Thymus (tissue), 11 donors: ENCODE data around the gene PCBP3. TPM values are rescaled to one million over a fixed set of nuclear protein-coding genes. Genes with fewer than 3 reads are reported as not detected.
"Not testable (repeated sequence)": the region's sequence is repeated elsewhere in the genome, so short reads cannot be mapped to it uniquely, and the experiment has no call there.

Source experiments
- DNase-seq, 9 donors: peaks; one replicate each; pipeline ENCODE4 v3.0.0-alpha.2; 2013; ENCODE audit warnings: low spot score in 9 of 9, low read depth in 6 of 9, missing footprints in 1 of 9
- H3K27ac ChIP-seq, 2 donors: one replicate each; pipeline ENCODE4 v1.5.1; 2013; ENCODE audit warnings: control low read depth in 1 of 2, low read depth in 1 of 2, low read length in 1 of 2, mild to moderate bottlenecking in 1 of 2, moderate library complexity in 1 of 2
- H3K27me3 ChIP-seq, 2 donors: one replicate each; pipeline ENCODE4 v1.5.1; 2013; ENCODE audit warnings: low read length in 1 of 2; ENCODE audit not compliant: control insufficient read depth in 2 of 2, insufficient read depth in 1 of 2
- H3K36me3 ChIP-seq, 2 donors: one replicate each; pipeline ENCODE4 v1.5.1; 2013; ENCODE audit warnings: low read length in 1 of 2, mild to moderate bottlenecking in 1 of 2, moderate library complexity in 1 of 2; ENCODE audit not compliant: control insufficient read depth in 2 of 2, insufficient read depth in 2 of 2
- H3K4me1 ChIP-seq, 2 donors: one replicate each; pipeline ENCODE4 v1.5.1; 2013; ENCODE audit warnings: low read length in 2 of 2; ENCODE audit not compliant: control insufficient read depth in 2 of 2, insufficient read depth in 2 of 2
- H3K4me3 ChIP-seq, 2 donors: one replicate each; pipeline ENCODE4 v1.5.1; 2013; ENCODE audit warnings: low read length in 2 of 2, control low read depth in 1 of 2, mild to moderate bottlenecking in 1 of 2
- H3K9me3 ChIP-seq, 2 donors: one replicate each; pipeline ENCODE4 v1.5.1; 2013; ENCODE audit warnings: low read length in 1 of 2, mild to moderate bottlenecking in 1 of 2; ENCODE audit not compliant: control insufficient read depth in 2 of 2, insufficient read depth in 1 of 2
- WGBS: extraction: QIAGEN DNeasy Blood & Tissue Kit; methylation state at CpG from one replicate; pipeline ENCODE4 v1.1.7; 2013; 5-methylcytosine and 5-hydroxymethylcytosine counted together
- polyA plus RNA-seq: library from polyadenylated mRNA; stranded (reverse); fragments of 200-250 nt; gene quantifications from one replicate; pipeline ENCODE4 v1.2.3, GENCODE V29; 2013
- total RNA-seq: library from RNA; stranded (reverse); fragments of 120-200 nt; gene quantifications from one replicate; pipeline ENCODE4 v1.2.4, GENCODE V29; 2013
- donor health status: healthy.

Gene PCBP3
- total and polyA plus RNA-seq, 2 donors: 12.8 to 44.9 TPM

DNA sequence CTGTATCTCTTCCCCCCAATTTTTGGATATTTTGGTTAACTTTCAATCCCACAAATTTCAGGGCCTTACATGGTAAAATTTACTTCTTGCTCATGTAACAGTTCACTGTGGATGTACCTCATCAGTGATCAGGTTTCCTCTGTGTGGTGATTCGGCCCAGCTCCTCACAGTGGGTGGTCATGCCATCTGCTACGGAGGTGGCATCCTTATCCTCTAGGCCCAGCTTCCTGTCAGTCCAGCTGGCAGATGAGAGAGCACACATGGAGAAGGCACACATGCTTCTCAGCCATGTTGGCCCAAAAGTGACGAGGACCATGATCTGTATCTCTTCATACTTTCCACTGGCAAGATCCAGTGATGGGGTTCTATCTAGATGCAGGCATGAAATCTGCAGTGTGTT is 27.2 kb downstream of the PCBP3 start:
- H3K4me3 ChIP-seq: no peak overlapping the region
- H3K9me3 ChIP-seq: peaks cover 0 to 3% of the 10 kb centered on the region in 2 donors
- DNase-seq: no peak
- no peaks in the 10 kb centered on the region for H3K4me1 ChIP-seq
- H3K27ac ChIP-seq: no peak overlapping the region
- H3K36me3 ChIP-seq: peaks cover 16 to 31% of the 10 kb centered on the region in 2 donors
- no peaks in the 10 kb centered on the region for H3K27me3 ChIP-seq
- 87% methylated on average over 3 of the region's 3 CpGs for WGBS

- not testable (repeated sequence) for H3K27me3 ChIP-seq, H3K4me1 ChIP-seq, H3K9me3 ChIP-seq, H3K27ac ChIP-seq, H3K4me3 ChIP-seq
- WGBS: 0% methylated on average over 1 of the region's 1 CpG
- DNase-seq: peak in 1 of 9 donors; percentile 31
- peaks cover 9 to 13% of the 10 kb centered on the region in 2 donors for H3K36me3 ChIP-seq
Observed at GRCh38 chr21:45678790-45679189, 35.3 kb downstream of the PCBP3 start.

DNA sequence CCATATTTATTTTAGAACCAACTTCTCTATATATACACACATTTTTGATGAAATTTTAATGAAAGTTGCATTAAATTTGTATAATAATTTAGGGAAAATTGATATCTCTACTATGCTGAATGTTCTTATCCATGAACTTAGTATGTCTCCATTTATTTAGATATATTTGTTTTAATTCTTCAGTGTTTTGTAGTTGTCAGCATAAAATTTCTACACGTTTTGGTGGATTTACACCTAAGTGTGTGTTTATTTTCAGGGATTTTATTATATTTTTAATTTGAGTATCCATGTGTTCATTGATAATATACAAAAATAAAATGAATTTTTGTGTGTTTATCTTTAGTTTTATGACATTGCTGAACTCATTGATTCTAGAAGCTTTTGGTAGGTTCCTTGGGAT is 36.7 kb downstream of the PCBP3 start:
- H3K36me3 ChIP-seq: peaks cover under 1 to 2% of the 10 kb centered on the region in 2 donors
- no peak overlapping the region for H3K4me3 ChIP-seq
- no peaks in the 10 kb centered on the region for H3K27me3 ChIP-seq
- 95% methylated on average over 1 of the region's 1 CpG for WGBS
- H3K27ac ChIP-seq: no peak overlapping the region
- no peak for DNase-seq
- no peaks in the 10 kb centered on the region for H3K4me1 ChIP-seq
- H3K9me3 ChIP-seq: no peaks in the 10 kb centered on the region

- no peak for DNase-seq
- H3K36me3 ChIP-seq: no peaks in the 10 kb centered on the region
- WGBS: 55% methylated on average over 2 of the region's 2 CpGs
- H3K4me3 ChIP-seq: no peak overlapping the region
- H3K27ac ChIP-seq: no peak overlapping the region
- H3K4me1 ChIP-seq: no peaks in the 10 kb centered on the region
- no peaks in the 10 kb centered on the region for H3K9me3 ChIP-seq
- no peaks in the 10 kb centered on the region for H3K27me3 ChIP-seq
Observed at GRCh38 chr21:45695086-45695485, 51.6 kb downstream of the PCBP3 start.

GRCh38 chr21:45698493-45699184 is 55.1 kb downstream of the PCBP3 start:
- Histone ChIP-seq H3K36me3 (peaks cover 4% of the 10 kb centered on the region in 2 donors), H3K4me3 (no peak overlapping the region), H3K4me1 (no peaks in the 10 kb centered on the region), H3K27ac (peak overlapping the region in 1 of 2 donors; percentile 19), H3K9me3 (no peaks in the 10 kb centered on the region), H3K27me3 (no peaks in the 10 kb centered on the region)
- DNase-seq: no peak
- 93% methylated on average over 3 of the region's 3 CpGs for WGBS

- H3K4me3 ChIP-seq: no peak overlapping the region
- peak in 1 of 9 donors; percentile 15 for DNase-seq
- H3K4me1 ChIP-seq: no peaks in the 10 kb centered on the region
- no peaks in the 10 kb centered on the region for H3K27me3 ChIP-seq
- H3K36me3 ChIP-seq: peaks cover 4 to 9% of the 10 kb centered on the region in 2 donors
- 88% methylated on average over 7 of the region's 7 CpGs for WGBS
- no peak overlapping the region for H3K27ac ChIP-seq
- no peaks in the 10 kb centered on the region for H3K9me3 ChIP-seq
Observed at GRCh38 chr21:45699251-45699942, 55.9 kb downstream of the PCBP3 start.

- Histone ChIP-seq H3K9me3 (no peaks in the 10 kb centered on the region), H3K27me3 (no peaks in the 10 kb centered on the region), H3K4me1 (no peaks in the 10 kb centered on the region), H3K4me3 (no peak overlapping the region), H3K36me3 (peaks cover 4 to 9% of the 10 kb centered on the region in 2 donors), H3K27ac (no peak overlapping the region)
- no peak for DNase-seq
- 97% methylated on average over 1 of the region's 1 CpG for WGBS
Observed at GRCh38 chr21:45699966-45700365, 56.4 kb downstream of the PCBP3 start.

DNA sequence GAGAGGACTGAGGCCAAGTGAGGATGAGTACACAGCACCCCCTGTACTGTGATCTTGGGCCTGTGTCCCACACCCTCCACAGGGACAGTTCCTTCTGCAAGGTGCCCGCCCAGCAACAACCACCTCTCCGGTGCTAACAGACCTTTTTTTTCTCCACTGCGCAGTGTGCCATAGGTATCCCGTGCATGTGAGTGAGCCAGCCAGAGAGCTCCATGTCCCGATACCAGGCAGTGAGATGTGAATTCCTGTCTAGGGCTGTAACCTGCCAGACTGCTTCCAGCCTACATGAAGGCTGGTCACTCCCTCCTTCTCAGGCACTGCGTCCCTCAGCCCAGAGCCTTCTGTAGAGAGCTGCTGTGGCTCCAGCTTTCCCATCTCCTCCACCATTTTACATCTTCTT is 56.9 kb downstream of the PCBP3 start:
- 97% methylated on average over 6 of the region's 6 CpGs for whole genome bisulfite sequencing
- no peak for DNase-seq
- no peak overlapping the region for H3K4me3 ChIP-seq

DNA sequence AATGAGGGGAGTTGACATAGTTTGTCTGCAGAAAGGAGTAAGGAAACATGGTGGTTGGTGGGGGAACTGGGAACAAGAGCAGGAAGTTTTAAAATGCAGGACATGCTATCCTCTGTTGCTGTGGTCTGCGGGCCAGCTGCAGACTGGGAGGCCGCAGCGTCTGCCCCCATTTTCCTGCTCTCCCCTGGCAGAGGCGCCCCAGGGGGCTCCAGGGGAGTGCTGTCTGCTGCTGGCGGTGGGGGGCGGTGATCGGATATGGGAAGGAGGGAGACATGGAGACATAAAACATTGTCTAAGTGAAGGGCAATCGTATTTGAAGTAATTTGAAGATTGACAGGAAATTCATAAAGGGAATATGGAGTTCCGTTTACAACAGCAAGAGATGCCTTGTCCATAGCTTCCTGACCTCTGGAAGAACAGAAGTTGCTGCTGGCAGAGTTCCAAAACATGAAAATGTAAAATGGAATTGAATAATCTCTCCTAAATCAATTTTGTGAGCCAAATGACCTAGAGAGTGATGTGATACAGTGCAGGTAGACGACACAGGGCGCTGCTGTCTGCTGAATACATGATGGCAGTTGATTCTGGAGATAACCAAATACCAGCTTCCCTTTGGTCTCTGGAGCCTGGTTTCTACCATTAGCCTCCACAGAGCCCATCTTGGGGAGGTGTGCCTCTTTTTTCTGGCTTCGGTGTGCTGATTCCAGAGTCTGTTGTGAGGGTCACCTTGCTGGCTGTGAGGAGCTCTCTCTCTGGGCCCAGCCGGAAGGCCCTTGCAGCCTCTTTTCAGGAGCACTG is 61.0 kb downstream of the PCBP3 start:
- no peaks in the 10 kb centered on the region for H3K4me1 ChIP-seq
- H3K27me3 ChIP-seq: no peaks in the 10 kb centered on the region
- peaks cover 7 to 9% of the 10 kb centered on the region in 2 donors for H3K36me3 ChIP-seq
- no peak for DNase-seq
- no peaks in the 10 kb centered on the region for H3K9me3 ChIP-seq
- 92% methylated on average over 13 of the region's 13 CpGs for WGBS
- no peak overlapping the region for H3K27ac ChIP-seq
- H3K4me3 ChIP-seq: no peak overlapping the region

More for the DNA sequence above, 56.9 kb downstream of the PCBP3 start:
- Histone ChIP-seq H3K4me1 (no peaks in the 10 kb centered on the region), H3K27me3 (no peaks in the 10 kb centered on the region), H3K27ac (no peak overlapping the region), H3K36me3 (peaks cover 4 to 9% of the 10 kb centered on the region in 2 donors), H3K9me3 (no peaks in the 10 kb centered on the region)
